Mammary epithelial cell (primary cell): ENCODE measurements around the gene DCDC1.

ENCODE experiments used
- EZH2 ChIP-seq: IDR thresholded peaks from 2 replicates; pipeline ENCODE4 v1.6.1; 2012; ENCODE audit warnings: low read length, inconsistent platforms, borderline replicate concordance
- TF ChIP-seq, protein P1 (sequence below), 2 donors: IDR thresholded peaks in 1 of 2; conservative IDR thresholded peaks in 1 of 2; 2 replicates each; pipeline ENCODE4 v1.5.1; 2011 to 2012; ENCODE audit warnings: inconsistent platforms in 2 of 2, low read length in 2 of 2, mild to moderate bottlenecking in 2 of 2, control low read depth in 1 of 2, low read depth in 1 of 2; ENCODE audit not compliant: insufficient read depth in 1 of 2; ENCODE audit errors: extremely low read depth in 1 of 2

DNA sequence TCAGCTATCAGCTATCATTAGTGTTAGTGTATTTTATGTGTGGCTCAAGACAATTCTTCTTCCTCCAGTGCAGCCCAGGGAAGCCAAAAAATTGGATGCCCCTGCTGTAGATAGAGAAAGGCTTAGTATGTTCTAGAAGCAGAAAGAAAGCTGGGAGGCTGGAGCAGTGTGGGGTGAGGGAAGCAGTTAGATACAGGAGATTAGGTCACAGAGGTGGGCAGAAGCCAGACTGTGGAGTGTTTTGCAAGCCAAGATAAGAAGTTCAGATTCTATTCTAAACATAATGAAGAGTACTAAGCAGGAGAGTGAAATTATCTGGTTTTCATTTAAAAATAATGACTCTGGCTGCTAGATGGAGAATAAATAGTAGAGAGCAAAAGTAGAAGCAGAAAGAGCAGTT is 381.7 kb downstream of the DCDC1 start:
- TF ChIP-seq, protein P1, sequence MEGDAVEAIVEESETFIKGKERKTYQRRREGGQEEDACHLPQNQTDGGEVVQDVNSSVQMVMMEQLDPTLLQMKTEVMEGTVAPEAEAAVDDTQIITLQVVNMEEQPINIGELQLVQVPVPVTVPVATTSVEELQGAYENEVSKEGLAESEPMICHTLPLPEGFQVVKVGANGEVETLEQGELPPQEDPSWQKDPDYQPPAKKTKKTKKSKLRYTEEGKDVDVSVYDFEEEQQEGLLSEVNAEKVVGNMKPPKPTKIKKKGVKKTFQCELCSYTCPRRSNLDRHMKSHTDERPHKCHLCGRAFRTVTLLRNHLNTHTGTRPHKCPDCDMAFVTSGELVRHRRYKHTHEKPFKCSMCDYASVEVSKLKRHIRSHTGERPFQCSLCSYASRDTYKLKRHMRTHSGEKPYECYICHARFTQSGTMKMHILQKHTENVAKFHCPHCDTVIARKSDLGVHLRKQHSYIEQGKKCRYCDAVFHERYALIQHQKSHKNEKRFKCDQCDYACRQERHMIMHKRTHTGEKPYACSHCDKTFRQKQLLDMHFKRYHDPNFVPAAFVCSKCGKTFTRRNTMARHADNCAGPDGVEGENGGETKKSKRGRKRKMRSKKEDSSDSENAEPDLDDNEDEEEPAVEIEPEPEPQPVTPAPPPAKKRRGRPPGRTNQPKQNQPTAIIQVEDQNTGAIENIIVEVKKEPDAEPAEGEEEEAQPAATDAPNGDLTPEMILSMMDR (conservative IDR thresholded peaks at IDR 0.05 in 1 of 2, IDR thresholded peaks at IDR 0.05 in 1 of 2; ENCODE audit: extremely low read depth in 1 of 2, insufficient read depth in 1 of 2, low read depth in 1 of 2, low read length in 2 of 2), result no peak
- TF ChIP-seq EZH2, result no peak
